GM19324 (cell line): ENCODE measurements around the gene ESM1.

ENCODE experiments used
- ATAC-seq: cut with Tn5 transposase; IDR thresholded peaks from one replicate; pipeline ENCODE4 v1.9.1; 2021; ENCODE audit warnings: mild to moderate bottlenecking, moderate library complexity; ENCODE audit not compliant: unreplicated experiment, low FRiP score

The ESM1 gene

DNA sequence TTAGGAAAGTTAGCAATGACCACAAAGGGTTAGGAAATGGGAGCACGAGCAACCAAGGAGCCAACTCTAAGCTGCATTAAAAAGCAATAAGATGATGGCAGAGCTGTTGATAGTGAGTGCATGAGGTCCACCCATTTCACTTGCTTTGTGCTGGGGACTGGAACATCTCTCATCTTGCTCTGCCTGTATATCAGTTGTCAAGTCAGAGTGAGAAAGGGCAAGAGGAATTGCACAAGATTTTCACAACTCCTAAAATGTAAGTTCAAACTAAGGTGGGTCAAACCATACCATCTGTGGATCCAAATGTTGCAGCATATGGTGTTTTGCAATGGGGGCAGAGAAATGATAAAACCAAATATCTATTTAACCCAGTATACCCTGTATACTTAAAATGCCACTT lies 2.8 kb upstream of the ESM1 start:
- ATAC-seq: no peak

DNA sequence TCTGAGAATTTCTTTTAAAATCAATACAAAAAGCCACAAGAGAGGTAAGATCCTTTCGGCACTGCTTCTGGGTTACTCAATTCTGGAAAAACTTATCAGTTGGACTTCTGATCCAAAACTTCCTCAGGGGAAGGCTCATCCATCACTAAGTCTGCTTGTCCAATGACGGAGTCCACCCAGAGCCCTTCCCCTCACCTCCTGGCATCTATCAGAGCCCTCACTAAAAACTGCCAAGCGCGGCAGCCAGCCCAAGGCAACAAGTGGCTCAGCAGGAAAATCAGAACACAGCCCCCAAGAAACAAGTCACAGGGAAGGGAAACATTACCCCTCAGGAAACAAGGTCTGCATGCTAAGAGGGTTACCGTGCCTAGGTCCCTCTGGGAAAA lies 869 bp upstream of the ESM1 start:
- no peak for ATAC-seq

DNA sequence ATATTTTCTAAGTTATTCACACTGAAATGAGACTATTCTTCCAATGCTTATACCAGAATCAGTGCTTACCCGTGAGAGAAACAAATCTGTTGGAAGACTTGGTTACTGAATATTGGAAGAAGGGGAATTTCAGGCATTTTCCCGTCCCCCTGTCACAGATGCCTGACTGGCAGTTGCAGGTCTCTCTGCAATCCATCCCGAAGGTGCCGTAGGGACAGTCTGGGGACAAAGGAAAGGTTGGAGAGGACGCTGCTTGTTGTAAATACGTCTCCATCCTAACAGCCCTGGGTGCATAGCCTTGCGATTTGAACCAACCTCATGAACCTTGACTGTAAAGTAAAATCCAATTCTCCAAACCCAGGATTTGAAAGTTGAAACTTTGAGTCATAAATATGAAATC lies 3.5 kb downstream of the ESM1 start:
- no peak for ATAC-seq

DNA sequence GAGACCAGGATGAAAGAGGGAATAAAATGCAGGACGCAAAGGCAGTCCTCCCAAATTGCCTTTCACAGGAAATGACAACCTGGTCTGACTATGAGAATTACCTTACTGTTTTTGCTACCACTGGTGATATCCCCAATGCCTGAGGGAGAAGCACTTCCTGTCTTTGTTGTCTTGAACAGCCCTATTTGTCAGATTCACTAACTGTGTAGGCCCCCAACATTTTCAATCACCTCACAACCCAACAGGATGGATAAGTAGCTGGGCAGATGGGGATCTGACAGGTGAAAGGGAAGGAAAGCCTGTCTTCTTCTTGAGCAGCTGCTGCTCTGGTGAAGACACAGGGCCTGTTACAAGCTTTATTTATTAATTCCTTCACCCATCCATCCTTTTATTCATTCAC lies 9.7 kb downstream of the ESM1 start:
- no peak for ATAC-seq

DNA sequence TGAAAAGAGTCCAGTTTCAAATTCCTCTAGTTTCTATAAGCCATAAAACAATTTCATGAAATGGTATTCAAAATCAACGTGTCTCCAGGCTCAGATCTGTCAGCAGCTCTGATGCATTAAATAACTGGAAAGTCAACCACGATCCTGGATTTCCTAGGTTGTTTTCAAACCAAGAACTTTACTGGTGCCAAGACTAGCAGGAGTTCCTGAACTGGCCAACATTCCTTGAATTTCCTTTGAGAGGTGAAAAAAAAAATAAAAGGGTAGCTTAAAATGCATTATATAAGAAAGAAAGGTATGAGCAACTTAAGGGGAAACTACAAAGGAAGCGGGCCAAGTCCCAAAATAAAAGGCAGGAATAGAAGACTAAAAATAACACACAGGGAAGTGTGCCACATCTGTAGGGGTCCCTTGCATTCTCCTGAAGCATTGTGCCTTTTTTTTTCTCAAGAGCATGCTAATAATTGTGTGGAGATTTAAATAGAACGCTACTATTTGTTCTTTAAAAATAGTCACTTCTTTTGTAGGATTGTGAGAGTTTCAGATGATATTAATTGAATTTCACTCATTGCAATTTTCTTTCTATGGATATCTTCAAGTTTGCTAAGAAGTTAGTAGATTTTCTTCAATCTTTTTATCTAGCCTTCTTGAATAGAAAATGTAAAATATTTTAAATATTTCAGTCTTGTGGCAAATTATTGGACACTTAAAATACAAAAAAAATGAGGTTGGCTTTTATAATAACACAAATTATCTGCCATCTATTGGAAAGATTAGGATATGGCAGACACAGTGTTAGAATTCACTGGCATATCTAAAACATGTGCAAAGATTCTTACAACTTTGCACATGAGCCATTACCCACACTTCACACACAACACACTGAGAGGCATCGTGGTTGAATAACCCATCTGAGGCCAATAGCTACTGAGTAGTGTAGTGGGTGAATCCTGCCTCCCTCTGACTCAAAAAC lies 15.3 kb downstream of the ESM1 start:
- no peak for ATAC-seq

DNA sequence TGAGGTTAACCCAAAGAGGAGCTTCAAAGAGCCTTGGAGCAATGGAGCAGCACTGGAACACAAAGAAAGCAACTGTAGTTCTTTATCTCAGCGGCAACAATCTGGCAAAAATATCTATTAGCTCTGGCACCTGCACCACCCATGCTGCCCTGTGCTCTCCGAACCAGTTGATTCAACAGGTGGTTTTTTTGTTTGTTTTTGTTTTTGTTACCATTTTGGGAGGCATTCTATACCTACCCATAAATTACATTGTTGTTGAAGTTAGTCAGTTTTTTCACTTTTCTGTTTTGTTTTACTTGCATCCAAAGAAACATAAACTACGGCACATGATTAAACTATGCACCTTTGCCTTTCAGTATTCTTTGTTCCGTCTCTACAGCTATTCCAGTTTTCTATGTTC lies 16.2 kb downstream of the ESM1 start:
- no peak for ATAC-seq

DNA sequence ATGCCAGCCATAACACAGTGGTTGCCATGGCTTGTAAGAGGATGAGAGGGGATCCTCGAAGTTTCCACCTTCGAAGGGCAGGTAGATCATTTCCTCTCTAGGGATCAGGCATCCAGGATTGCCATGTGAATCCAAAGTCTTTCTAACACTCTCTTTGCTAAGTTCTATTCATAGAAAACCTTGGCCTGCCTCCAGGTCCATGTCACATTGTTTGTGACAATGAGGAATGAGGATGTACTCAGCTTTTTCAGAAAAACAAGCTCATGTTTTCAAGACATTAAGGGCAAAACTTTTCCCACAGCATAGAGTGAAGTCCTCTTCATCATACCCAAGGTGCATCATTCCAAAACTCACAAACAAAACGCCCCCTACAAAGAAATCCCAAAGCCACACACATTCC lies 19.6 kb downstream of the ESM1 start:
- ATAC-seq: no peak

DNA sequence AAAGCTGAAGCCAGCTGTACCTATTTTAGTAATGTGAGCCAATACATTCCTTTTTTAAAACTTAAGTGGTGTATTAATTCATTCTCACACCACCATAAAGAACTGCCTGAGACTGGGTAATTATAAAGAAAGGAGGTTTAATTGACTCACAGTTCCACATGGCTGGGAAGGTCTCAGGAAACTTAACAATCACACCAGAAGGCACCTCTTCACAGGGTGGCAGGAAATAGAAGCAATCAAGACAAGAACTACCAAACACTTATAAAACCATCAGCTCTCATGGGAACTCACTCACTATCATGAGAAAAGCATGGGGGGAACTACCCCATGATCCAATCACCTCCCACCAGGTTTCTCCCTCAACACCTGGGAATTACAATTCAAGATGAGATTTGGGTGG lies 21.0 kb downstream of the ESM1 start:
- no peak for ATAC-seq

DNA sequence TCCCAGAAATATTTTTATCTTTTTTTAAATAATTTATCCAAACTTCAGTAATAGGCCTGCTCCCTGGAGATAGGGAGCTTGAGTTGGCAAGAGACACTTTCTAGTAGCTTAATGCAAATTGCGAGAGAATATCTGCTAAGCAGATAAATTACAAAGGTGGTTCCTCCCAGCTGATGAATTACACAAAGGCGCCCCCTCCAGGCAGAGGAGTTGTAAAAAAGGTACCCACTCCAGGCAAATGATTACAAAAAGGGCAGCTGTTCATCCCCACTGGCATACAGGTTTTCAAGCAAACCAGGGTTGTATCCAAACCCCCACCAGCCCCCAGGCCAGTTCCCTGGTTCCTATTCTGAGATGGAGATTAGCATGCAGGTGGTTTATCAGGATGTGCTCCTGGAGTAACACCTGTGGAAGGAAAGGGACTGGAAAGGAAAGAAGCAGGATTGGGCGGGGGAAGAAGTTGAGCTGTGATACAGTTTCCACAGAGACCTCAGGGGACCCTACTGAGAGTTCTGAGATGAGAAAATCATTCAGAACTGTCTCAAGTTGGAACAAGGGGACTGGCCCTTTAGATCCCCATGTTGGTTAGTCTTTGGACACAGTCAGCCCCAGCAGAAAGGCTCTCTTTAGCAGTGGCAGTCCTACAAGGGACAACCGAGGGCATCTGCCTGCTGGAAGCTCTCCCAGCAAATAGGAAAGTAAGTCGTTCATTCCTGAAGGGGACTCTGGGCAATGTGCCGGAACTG lies 25.5 kb downstream of the ESM1 start:
- ATAC-seq: no peak

DNA sequence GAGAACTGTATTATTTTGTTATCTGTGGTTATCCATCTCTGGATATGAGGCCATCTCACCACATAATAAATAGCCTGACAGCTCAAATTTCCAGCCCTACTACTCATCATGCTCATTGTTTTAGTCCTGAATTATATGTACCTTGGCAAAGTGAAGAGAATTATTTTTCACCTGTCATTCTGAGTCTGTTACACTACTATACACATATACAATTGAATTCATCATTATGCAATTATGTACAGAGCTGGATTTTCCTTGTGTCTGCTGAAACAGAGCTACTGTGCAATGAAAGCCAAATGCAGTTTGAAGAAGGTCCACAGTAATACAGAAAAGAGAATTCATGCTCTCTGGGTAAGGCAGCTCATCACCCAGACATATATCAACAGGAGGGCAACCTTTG lies 28.5 kb downstream of the ESM1 start:
- no peak for ATAC-seq

DNA sequence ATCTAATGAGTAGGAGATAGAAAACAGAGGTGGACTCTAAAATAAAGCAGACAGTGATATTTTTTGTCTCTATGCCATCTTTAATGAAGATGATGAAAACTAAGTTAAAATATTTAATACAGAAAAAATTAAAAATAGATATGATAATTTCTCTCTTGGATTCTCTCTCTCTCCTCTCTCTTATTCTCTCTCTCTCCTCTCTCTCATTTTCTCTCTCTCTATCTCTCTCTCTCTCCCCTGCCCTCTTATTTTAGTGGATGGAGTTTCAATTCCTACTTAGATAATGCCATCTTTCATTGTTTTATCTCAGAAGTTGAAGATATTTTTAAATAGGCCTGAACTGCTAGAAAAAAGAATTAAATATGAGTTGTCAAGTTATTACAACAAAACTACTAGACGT lies 38.2 kb downstream of the ESM1 start:
- no peak for ATAC-seq

DNA sequence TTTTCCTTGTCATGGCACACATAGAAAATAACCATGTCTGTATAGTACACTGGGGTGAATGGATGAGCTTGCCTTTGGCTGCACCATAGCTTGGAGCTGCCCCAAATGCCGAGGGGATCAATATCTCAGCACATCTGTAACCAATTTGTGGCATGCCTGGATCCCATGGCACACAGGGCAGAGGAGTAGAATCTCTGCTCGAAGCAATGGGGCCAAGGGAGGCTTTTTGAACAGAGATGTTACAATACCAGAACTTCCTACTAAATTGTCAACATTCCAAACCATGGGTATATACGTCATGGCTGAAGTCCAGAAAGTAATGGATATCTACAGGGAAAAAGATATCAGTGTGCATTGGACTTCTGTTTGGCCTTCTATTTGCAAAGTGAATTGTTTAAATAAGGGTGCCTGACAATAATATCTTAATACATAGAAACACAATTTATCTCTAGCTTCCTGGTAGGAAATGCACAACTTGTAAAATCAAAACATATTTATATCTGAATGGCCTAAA lies 39.0 kb downstream of the ESM1 start:
- no peak for ATAC-seq

DNA sequence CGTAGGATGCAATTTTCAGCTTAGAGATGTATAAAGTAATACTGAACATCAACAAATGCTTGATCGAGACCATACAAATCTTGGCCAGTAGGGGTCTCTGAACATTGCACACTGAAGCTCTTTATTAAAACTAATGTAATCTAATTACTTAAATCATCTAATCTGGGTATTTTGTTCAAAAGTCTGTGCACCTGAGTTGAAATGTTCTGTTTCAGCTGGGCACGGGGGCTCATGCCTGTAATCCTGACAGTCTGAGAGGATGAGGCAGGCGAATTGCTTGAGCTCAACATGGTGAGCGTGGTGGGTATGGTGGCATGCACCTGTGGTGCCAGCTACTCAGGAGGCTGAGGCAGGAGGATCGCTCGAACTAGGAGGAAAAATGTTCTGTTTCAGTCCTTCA lies 41.0 kb downstream of the ESM1 start:
- no peak for ATAC-seq

DNA sequence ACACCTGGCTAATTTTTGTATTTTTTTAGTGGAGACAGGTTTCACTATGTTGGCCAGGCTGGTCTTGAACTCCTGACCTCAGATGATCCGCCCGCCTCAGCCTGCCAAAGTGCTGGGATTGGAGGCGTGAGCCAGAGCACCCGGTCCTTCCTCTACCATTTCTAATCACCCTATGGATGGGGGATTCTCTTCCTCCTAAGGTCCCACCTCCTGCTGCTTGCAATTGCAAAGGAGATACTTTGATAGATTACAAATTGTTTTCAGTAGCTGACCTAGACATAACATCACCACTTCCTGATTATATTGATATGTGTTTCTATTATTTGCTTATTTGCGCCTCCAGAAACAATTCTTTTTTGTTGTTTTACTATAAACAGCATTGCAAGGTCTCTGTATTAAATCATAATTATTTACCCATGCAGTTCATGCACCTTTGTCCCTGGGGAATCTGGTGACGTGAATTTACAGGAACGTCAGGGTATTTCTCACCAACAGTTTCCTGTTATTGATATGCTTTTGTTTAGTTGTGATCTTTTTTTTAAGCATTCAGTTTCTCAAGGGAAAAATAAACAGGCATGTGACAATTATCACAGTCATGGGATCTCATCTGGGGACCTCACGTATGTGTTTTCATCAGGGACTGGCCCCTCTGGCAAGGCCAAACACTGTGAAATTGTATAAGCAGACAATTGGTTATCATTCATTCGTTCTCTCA lies 43.2 kb downstream of the ESM1 start:
- ATAC-seq: no peak

DNA sequence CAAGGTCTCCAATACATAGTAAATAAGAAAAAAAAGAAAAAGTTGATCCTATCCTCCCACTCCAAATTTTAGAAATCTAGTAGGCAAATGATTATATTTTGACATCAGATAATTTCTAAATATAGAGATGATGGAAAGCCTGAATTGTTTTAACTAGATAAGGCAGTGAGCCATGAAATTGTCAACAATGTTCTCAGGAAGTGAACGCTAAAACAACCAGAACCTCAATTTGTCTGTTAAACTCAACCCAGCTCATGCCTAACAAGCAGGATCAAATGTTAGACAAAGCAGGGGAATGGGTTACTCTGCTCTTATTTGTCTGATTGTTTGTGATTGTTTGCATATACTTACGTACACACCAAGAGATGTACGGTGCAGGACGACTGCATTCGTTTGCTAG lies 49.2 kb downstream of the ESM1 start:
- no peak for ATAC-seq

DNA sequence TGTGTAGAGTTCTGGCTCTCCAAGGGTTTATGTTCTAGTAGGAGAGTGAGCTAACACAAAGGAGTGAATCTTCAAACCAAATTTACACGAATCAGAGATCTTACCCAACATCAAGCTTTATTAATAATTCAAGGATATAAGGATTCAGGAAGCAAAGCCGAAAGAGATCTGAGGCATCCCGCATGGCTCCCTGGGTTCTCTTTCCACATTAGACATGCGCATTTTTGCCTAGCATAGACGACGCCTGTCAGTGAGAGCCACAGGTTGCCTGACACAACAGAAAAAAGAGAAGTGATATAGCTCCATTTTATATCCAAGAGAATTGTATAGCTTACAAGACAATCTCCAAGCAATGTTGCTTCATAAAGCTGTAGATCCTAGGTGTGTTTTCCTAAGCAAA lies 52.6 kb downstream of the ESM1 start:
- ATAC-seq: no peak

DNA sequence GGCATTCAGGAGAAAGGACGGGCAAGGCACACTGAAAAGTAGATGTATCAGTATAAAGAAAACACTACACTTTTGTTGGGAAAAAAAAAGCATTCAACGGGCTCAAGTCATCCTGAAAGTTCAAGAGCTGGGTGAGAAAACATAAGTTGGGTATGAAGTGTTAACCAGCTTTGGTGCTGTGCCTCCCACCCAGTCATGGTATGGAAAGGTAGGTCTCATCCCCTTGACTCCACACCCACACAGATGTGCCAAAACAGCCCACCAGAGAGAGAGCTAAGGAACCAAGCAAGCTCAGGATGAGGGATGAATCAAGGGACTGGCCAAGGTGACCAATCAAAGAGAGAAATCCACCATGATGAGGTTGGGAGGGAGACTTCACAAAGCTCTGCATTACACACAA lies 54.7 kb downstream of the ESM1 start:
- ATAC-seq: no peak
